ENCODE data around the gene TRIM2.

The TRIM2 gene

GRCh38 chr4:153283260-153283659 lies 79.0 kb downstream of the TRIM2 start:
- DNase-seq: no peak

GRCh38 chr4:153290134-153290533 lies 85.9 kb downstream of the TRIM2 start:
- DNase-seq: no peak

- DNase-seq: no peak
These were observed 87.3 kb downstream of the TRIM2 start for GRCh38 chr4:153291562-153291961.

- no peak for DNase-seq
These were observed 88.9 kb downstream of the TRIM2 start for GRCh38 chr4:153292897-153293741.

- no peak for DNase-seq
These were observed 89.5 kb downstream of the TRIM2 start for GRCh38 chr4:153293742-153294057.

- no peak for DNase-seq
These were observed 90.4 kb downstream of the TRIM2 start for GRCh38 chr4:153294631-153295030.

- DNase-seq: no peak
These were observed 91.0 kb downstream of the TRIM2 start for GRCh38 chr4:153295131-153295755.

GRCh38 chr4:153296040-153296823 lies 92.0 kb downstream of the TRIM2 start:
- no peak for DNase-seq

GRCh38 chr4:153297116-153297515 lies 92.9 kb downstream of the TRIM2 start:
- DNase-seq: no peak

GRCh38 chr4:153310793-153311192 lies 106.5 kb downstream of the TRIM2 start:
- no peak for DNase-seq

- no peak for DNase-seq
These were observed 110.7 kb downstream of the TRIM2 start for GRCh38 chr4:153314915-153315314.

- peak in 3 of 6 experiments; percentile 15 to 50 (median 49) for DNase-seq
These were observed 114.6 kb downstream of the TRIM2 start for GRCh38 chr4:153318696-153319320.

- DNase-seq: no peak
These were observed 118.5 kb downstream of the TRIM2 start for GRCh38 chr4:153322791-153323190.

- no peak for DNase-seq
These were observed 119.8 kb downstream of the TRIM2 start for GRCh38 chr4:153324046-153324445.

- no peak for DNase-seq
These were observed 121.3 kb downstream of the TRIM2 start for GRCh38 chr4:153325558-153325957.

GRCh38 chr4:153326513-153326912 lies 122.3 kb downstream of the TRIM2 start:
- no peak for DNase-seq

- DNase-seq: no peak
These were observed 123.0 kb downstream of the TRIM2 start for GRCh38 chr4:153327247-153327646.

GRCh38 chr4:153332936-153333335 lies 128.7 kb downstream of the TRIM2 start:
- DNase-seq: no peak

- no peak for DNase-seq
These were observed 129.6 kb downstream of the TRIM2 start for GRCh38 chr4:153333874-153334273.

GRCh38 chr4:153335665-153336064 lies 131.4 kb downstream of the TRIM2 start:
- no peak for DNase-seq

GRCh38 chr4:153337686-153338085 lies 133.4 kb downstream of the TRIM2 start:
- DNase-seq: no peak

GRCh38 chr4:153341575-153342090 lies 137.4 kb downstream of the TRIM2 start:
- DNase-seq: no peak

Measured in stimulated activated naive CD4-positive, alpha-beta T cell (primary cell).